Inflammatory macrophage (primary cell): ENCODE results near the gene SLC25A21.
"Not testable (repeated sequence)": the region's sequence is repeated elsewhere in the genome, so short reads cannot be mapped to it uniquely, and the experiment has no call there.

Experiments used
- DNase-seq, 2 donors: peaks; one replicate each; pipeline ENCODE4 v3.0.0-alpha.2; 2020 to 2022

The SLC25A21 gene

DNA sequence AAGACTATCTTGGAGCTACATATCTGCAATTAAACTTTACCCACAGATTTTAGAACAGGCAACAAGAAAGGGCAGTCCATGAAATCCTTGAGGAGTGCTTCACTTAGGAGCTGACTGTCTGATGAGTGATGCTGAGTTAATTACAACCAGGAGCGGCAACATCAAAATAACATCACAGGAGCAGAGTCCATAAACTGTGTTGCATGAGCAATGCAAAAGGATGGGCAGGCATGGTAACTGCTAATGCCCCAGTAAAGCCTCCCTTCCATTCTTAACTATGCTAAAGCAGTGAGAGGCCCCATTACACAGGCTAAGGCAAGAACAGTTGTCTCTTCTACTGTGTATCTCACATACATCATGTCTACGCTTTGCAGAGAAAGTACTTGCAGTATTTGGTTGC, 354.2 kb downstream of the SLC25A21 start:
- DNase-seq = no peak

GRCh38 chr14:36817071-36817930, 355.1 kb downstream of the SLC25A21 start:
- no peak for DNase-seq

GRCh38 chr14:36816481-36816880, 355.9 kb downstream of the SLC25A21 start:
- DNase-seq = no peak

DNA sequence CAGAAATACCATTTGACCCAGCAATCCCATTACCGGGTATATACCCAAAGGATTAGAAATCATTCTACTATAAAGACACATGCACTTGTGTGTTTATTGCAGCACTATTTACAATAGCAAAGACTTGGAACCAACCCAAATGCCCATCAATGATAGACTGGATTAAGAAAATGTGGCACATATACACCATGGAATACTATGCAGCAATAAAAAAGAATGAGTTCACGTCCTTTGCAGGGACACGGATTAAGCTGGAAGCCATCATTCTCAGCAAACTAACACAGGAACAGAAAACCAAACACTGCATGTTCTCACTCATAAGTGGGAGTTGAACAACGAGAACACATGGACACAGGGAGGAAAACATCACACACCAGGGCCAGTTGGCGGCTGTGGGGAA, 357.6 kb downstream of the SLC25A21 start:
- not testable (repeated sequence) for DNase-seq

DNA sequence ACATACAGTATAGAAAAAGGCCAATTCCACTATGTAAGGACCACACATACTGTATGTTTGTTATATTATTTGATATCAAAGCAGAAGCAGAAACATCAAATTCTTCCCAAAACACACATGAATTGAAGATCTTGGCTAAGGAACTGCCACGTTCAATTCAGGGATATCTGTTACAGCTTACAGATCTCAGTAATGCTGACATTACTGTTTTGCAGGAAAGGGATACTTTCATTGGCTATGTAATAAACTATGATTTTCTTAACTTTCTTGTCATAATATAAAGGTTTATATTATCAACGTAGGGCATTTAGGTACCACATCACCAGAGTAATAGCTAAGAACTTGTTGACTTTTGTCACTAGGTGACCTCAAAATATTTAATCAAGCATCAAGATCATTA, 362.2 kb downstream of the SLC25A21 start:
- no peak for DNase-seq

- DNase-seq = no peak
Measured at GRCh38 chr14:36807727-36808126, 364.7 kb downstream of the SLC25A21 start.

- no peak for DNase-seq
Measured at GRCh38 chr14:36805131-36805559, 367.3 kb downstream of the SLC25A21 start.

DNA sequence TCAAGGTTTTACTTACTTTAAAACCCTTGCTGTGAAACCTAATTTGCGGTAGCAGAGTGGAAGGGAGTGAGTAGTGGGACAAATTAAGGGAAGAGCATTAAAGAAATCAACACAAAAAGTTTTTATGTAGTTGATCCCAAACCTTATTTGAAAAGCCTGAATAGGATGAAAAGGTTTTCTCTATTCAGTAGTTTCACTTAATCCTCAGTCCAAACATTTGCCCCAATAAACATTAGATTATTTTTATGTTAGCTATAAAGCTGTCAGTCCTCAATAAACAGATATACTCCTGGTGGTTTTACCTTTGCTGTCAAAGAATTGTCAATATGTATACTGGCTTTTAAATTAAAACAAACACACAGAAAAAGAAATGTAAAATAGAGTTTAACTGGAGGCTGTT, 374.8 kb downstream of the SLC25A21 start:
- DNase-seq = no peak

GRCh38 chr14:36791402-36791801, 381.0 kb downstream of the SLC25A21 start:
- no peak for DNase-seq

DNA sequence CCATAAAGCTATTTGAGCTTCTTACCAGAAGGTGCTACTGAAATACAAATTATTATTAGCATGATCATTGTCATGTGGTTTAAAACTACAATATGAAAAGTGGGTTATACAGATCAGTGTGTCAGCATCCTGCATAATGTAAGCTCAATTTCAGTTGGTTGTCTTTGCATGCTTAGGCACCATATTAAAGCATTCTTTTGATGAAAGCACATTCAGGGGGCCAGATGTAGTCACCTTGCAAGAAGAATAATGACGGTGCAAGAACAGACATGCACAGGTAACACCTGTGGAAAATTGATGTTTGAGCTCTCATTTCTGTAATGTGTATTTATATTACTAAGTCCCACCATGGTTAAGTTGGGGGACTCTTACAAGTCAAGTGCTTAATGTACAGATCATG, 386.9 kb downstream of the SLC25A21 start:
- no peak for DNase-seq

- DNase-seq = no peak
Measured at GRCh38 chr14:36784541-36784940, 387.9 kb downstream of the SLC25A21 start.

DNA sequence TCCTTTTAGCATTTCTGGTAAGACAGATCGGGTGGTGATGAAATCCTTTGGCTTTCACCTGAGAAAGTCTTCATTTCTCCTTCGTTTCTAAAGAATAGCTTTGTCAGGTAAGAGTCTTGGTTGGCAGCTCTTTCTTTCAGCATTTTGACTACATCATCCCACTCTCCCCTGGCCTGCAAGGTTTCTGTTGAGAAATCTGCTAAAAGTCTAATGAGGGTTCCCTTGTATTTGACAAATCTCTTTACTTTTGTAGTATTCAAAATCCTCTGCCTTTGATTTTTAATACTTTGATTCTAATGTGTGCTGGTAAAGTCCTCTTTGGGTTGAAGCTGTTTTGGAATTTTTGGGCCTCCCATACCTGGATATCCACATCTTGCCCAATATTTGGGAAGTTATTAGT, 390.5 kb downstream of the SLC25A21 start:
- no peak for DNase-seq

GRCh38 chr14:36773558-36773957, 398.8 kb downstream of the SLC25A21 start:
- no peak for DNase-seq

DNA sequence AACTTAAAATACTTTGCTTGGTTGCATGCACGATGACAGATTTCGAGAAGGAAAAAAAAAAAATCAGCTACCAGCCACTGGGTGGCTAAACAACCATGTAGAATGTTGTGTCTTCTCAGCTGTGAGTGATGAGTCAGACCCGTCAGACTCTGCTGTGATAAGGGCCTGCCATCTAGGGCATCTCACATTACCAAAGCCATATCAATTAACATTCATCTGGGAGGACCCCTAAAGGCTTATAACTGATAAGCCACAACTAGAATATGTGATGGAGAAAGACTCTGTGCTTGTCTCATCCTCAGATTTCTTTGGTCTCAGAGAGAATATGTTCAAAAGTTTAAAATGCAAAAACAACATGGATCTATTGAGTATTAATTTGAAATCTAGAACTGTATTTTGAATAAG, 399.3 kb downstream of the SLC25A21 start:
- DNase-seq = no peak

DNA sequence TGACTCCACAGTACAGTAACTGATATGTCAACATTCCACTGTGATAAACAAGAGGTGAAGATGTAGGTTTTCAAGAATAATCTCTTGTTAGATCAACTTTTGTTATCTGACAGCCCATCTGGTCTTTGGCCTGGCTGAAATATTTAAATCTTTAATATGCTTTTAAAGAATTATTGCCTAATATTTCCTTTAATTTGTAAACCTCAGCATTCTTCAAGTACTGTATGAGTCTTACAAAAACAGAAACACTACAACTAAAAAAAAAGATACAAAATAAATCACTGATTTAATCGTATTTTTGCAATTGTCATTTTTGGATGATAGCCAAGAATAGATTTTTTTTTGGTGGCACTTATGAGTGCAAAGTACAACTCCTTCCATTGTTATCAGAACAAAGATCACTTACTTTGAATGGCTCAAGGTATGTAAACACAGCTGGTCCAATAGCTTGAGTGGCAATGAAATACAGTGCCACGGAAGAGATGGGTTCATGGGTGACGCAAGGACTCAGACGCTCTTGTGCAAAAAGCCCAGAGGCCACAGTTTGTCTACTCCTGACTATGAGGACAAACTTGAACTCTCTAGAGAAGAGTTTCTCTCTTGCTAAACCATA, 401.3 kb downstream of the SLC25A21 start:
- no peak for DNase-seq

DNA sequence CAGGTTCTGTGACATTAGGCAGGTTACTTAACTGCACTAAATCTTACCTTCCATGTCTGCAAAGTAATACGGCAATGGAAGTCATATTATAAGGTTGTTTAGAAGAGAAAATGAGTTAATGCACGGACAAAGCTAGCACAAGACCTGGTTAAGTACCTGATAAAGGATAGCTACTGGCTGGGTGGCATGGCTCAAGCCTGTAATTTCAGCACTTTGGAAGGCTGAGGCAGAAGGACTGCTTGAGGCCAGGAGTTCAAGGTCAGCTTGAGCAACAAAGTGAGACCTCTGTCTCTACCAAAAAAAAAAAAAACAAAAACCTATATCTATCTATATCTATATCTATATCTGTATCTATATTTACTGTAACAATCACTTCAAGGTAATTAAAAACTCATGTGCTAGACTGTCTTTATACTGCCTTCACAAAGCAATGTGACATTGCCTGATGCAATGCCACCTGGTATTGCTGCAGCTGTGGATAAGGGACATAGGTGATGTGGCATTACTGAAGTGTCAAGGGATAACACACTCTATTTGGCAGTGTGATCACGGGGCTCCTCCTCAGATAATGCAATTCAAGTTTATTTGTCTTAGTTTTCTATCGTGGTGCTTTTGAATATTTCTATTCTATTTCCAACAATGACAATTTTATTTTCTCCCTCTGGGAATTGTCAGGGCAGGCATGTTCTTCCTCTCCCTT, 403.6 kb downstream of the SLC25A21 start:
- no peak for DNase-seq

- no peak for DNase-seq
Measured at GRCh38 chr14:36767603-36768281, 404.7 kb downstream of the SLC25A21 start.

GRCh38 chr14:36766974-36767373, 405.4 kb downstream of the SLC25A21 start:
- DNase-seq = no peak

GRCh38 chr14:36757734-36758601, 414.4 kb downstream of the SLC25A21 start:
- no peak for DNase-seq

DNA sequence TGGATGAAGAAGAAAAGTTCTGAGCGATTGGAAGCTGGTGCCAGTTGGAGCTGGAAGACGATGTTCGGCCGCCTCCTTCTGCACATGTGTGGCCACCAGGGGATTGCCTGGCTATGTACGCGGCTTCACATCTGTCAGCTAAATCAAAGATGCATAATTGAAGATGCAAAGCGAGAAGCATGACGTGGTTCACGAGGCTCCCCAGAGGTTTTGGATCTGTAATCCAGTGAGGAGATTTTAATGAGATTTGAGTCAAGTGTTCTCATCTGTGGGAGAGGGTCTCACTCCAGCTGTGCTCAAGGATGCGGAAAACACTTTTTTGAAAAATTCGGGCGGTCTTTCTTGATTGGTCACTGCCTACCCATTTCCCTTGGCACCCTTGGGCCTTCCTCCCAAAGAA, 416.2 kb downstream of the SLC25A21 start:
- DNase-seq = no peak

- no peak for DNase-seq
Measured at GRCh38 chr14:36755756-36756155, 416.6 kb downstream of the SLC25A21 start.

GRCh38 chr14:36751920-36752319, 420.5 kb downstream of the SLC25A21 start:
- DNase-seq = no peak
